GM19035 (cell line): ENCODE measurements around the gene VAT1L.
A peak's percentile ranks its signal among the peaks of the same experiment; 100 is the strongest.

ENCODE experiments used
- ATAC-seq: cut with Tn5 transposase; IDR thresholded peaks from one replicate; pipeline ENCODE4 v1.9.1; 2021; ENCODE audit not compliant: unreplicated experiment

VAT1L gene

DNA sequence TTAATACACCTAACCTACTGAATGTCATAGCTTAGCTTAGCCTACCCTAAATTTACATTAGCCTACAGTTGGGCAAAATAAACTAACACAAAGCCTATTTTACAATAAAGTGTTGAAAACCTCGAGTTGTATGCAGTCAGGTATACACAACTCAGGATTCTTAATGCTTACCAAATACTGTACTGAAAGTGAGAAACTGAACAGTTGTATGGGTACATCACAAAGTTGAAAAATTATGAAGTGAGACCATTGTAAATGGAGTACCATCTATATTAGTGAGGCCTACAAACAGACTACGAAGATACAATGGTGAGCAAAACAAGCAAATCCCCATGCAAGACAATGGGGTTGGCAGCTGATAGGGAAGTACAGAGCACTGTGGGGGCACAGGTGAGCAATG is 79.7 kb downstream of the VAT1L start:
- ATAC-seq: peak; percentile 32

DNA sequence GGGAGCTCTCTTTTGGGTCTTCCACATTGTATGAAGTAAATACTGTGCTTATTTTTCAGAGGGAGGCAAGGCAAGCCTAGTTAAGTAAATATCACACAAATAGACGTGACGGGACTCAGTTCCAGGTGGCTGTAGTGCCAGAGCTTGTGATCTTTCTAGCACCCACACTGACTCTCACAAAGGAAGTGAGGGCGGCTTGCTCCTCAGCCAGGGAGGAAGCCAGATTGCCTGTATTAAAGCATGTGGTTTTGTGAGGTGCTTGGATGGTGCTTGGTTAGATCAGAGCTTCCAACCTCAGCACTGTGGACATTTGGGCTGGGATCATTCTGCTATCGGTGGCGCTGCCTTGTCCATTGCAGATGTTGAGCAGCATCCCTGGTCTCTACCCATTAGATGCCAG is 80.1 kb downstream of the VAT1L start:
- peak; percentile 80 for ATAC-seq

DNA sequence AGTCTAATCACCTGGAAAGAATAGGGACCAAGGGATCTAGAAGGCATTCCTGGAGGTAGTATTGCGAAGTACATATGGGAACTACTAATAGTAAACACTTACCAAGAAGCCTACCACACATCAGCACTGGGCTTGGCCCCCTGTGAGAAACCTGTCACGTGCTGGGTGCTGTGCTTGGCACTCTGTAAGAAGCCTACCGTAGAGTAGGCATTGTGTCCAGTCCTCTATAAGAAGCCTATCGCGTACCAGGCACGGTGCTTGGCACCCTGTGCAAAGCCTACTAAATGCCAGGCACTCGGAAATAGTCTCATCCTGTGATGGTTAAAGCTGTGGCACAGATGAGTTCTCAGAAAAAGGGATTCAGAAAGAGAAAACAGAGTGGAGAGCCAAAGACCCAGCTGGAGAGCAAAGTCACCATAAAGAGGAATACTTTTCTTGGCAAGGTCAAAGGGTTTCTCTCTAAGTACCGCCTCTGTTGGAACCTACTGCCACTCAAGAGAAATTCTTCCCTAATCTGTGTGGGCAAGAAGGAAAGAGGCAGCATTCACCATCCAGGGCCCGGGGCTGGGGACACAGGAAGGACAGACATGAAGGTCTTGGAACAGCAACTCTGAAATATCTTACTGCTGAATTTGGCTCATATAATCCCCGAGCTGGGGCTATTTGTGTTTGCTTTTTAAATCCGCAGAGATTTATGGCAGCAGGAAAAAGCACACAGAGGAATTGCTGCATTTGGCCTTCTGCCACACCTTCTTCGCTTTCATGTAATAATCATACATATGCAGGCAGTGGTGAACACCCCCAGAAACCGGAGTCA is 81.8 kb downstream of the VAT1L start:
- ATAC-seq: no peak

DNA sequence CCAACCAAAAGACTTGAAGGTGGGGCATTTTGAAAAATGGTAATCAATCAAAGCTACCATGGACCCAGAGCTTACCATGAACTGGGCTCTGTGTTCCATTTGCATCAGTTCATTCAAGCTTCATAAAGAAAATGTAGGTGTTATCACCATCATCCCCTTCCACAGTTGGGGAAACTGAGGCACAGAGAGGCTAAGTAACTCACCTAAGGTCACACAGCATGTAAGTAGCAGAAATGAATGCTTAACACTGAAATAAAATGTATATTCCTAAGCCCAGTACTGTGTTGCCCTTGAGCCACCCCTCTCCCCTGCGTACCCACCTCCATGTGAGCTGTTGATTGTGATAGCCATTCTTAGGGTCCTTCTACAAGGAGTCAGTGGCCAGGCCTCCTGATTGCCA is 83.6 kb downstream of the VAT1L start:
- no peak for ATAC-seq

DNA sequence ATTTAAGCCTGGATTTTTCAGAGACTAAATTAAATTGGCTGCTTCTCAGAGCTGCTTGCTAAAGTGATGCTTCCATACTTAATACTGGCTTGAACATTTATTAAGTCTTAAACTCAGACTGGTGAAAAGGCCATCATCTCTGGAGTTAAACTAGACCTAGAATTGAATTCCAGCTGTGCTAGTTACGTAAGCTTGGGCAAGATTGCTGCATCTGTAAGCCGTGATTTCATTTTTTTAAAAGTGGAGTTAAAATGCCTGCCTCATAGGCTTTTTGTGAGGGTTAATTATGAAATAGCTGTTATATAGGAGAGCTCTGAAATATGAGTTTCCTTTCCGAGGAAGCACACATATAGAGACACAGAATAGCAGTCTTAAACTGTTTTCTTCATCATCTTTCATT is 84.7 kb downstream of the VAT1L start:
- ATAC-seq: no peak

DNA sequence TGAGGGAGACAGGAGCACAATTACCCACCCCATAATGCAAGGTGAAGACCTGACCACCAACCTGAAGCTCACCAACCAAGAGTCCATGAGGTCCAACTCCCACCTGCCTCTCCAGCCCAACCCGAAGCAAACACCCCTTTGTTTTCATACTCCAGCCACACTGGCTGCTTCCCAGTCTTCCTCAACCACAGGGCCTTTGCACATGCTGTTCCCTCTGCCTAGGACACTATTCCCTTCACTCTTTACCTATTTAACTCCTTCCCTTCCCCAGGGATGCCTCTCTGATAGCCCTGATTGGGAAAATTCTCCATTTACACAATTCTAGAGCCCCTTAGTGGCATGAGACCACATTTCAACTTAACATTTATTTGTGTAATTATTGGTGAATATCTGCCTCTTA is 86.0 kb downstream of the VAT1L start:
- ATAC-seq: no peak

DNA sequence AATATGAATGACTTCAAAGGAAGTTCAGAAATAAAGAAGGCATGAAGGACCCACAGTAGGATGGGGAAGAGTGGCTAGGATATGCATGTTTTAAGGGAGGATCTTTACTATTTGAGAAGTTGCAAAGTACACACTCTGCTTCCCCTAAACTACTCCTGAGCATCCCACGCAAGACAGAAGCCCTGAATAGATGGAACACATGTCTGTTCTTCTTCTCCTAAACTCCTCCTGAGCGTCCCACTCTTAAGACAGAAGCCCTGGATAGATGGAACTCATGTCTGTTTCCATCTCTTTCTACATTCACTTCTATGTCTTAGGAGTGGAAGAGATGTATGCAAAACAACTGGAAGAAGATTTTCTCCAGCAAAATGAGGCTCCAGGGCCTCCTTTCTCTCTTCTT is 88.4 kb downstream of the VAT1L start:
- ATAC-seq: no peak

DNA sequence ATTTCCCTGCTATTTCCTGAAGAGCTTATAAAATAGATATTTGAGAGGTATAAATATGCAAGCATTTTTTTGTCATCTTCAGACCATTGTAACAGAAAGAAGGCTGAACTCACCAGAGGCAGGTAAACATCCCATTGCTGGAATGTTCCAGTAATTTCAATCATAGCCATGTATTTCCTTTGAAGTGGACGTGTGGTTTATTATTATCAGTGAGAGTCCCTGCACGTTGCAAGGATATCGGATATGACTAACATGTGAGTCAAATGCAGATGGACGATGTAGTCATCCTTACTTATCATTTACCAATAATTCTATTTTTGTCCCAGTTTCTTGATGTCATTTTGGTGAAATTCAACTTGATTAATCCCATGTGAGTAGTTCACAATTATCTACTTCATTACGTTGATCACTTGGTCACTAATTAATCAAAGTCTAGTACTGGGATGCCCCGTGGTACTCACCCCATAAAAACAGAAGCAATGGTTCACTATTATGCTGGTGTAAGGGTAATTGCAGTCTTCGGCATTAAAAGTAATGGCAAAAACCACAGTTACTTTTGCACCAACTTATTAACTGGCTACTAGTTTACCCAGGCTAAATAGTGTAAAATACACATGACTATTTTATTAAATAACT is 89.5 kb downstream of the VAT1L start:
- ATAC-seq: no peak

DNA sequence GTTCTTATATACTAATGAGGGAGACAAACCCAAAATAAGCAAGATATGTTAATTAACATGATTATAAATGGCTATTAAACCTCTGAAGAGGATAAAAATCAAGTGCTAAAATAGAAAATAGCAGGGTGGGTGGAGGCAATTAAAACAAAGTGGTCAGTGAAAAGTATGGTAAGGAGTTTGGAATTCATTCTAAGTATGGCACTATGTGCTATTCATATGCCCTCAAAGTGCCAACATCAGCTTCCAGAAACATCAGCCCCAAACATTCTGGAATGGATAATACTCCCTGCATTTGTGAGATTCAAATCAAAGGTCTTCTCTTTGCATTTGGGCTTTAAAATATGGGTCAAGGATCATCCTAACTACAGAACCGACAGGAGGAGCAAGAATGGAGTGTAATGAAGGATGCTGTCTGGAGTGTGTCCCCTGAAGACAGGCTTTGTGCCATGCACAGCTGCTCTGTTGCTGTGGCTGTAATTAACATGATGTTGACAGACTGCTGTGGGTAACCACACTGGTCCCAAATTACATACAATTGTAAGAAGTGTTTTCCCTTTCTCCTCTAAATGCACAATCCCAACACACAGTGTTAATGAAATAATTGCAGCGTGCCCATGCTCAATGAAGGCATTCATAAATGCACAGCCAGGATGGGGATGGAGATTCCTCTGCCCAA is 93.1 kb downstream of the VAT1L start:
- ATAC-seq: no peak

DNA sequence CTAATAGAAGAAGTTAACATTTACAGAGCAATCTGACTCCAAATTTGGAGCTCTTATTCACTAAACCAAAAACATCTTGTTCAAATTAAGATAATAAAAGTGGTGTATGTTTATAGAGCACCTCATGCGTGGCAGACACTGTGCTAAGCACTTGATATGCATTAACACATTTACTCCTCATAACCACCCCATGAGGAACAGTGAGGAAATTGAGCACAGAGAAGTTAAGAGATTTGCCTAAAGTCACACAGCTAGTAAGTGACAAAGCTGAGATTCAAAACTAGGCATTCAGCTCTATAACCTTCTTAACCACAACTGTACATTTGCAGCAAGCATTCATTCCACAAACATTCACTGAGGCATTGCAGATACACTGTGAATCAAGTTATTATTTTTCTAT is 94.0 kb downstream of the VAT1L start:
- ATAC-seq: no peak

DNA sequence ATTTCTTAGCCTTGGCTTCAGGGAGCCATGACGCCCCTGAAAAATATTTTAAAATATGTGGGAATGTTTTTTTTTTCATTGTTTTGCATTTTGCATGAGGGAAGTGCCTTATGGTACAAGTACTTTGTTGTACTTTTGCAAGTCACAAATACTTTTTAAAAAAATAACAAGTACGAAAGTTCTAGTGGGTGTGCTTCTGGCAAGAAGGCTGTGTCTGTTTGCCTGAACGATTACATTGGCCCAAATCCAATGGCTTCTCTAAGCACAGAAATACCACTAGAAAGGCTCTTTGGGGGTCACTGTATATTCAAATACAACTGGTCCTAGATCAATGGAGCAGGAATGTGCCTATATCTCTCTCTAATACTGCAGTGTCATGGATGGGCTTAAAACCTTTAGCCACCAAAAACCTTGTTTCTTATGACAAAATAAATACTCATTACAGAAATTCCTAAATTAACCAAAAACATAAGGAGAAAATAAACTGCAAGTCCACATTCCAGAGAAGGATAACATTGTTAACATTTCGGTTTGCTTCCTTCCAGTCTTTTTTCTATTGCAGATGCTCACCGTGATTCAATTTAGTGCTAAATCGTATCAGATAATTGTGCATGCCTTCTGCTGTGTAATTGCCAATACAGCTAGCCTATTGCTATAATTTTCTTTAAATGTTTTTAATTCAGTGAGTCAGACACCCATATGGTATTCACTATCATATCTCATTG is 97.4 kb downstream of the VAT1L start:
- no peak for ATAC-seq

DNA sequence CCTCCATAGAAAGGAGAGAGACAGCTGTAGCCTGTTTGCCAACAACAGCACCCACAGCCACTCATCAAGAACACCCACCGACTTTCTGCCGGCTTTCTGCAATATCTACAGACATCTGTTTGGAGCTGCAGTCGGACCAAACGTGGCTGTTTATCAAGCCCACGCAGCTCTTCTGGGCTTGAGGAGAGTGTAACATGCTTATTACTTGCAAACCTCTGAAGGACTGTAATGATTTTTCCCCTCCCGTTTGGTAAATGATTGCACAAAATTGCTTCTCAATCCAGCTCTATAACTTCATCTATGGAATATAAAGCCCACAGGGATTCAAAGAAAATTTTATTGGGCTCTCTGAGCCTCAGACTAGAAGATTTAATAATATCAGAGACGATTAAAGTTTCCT is 100.5 kb downstream of the VAT1L start:
- no peak for ATAC-seq

DNA sequence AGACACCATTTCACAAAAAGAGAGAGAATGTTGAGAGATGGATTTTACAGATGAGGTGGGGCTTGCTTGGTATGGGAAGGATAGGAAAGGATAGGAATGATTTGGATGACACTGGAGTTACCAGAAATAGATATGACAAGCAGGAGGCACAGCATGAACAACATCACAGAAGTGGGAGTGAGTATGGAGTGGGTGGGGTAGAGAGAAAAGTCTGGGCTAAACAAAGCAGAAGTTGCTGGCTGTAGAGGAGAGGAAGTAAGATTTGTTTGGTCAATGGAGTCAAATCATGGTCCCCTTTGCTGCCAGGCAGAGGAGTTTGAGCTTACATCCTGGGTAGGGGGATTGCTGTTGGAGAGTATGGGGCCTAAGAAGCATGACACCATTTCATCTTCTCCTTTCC is 101.7 kb downstream of the VAT1L start:
- no peak for ATAC-seq

DNA sequence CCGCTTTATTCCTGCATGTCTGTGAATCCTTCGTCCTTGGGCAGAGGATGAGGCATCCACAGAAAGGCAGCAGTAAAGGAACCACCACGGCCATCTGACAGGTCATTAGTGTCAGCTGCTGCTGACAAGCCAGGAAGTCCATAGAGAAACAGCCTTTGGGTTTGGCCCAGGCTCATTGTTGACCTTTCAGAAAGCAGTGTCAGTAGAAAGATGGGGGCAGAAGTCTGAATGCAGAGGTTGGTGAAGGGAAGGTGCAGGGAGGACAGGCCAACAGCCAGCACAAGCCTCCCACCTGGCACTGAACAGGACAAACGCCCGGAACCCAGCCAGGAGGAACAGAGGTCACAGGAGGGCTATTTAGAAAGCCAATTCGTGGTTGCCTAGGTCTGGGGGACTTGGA is 105.8 kb downstream of the VAT1L start:
- ATAC-seq: no peak

DNA sequence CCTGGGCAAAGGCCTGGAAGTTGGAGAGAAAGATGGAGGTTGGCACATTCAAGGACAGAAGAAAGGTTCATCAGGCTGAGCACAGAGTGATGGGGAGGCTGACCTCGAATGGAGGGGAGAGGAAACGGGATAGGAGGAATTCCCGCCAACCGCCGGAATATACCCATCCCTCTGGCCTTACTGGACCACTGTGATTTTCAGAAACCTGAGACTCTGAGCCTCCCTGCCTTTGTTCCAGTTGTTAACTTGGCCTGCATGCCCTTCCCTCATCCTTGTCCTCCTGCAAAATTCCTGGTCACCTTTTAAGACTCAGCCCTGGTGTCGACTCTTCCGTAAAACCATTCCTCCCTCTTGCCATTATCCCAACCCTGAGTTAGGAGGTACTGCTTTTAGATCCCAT is 107.6 kb downstream of the VAT1L start:
- no peak for ATAC-seq

DNA sequence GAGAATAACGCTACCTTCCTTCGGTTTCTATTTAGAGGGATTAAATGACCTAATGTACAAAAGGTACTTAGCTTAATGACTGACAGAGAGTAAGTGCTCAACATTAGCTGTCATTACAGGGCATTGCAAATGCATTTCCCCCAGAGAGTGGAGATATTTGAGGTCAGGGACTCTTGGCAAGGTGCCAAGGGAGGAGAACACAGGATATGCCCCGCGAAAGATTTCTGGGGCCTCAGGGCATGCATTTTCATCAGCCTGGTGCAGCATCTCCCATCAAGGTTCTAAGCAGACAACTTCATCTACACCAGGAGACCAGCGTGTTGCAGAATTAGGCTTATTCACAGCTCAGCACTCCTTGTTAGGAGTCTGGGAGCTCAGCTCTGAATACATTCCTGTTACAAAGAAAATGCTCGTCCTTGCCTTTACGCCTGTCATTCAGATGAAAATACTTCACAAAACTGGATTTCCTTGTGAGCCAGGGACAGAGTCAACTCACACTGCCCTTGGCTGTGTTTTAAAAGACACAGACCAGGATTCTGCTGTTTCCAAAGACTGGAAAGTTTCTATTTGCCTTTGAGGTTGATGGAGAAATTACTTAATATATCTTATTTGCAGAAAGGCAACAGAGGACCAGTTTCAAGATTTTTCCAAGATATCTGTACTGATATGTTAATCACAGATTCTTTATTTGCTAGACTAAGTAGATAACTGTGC is 108.2 kb downstream of the VAT1L start:
- no peak for ATAC-seq

DNA sequence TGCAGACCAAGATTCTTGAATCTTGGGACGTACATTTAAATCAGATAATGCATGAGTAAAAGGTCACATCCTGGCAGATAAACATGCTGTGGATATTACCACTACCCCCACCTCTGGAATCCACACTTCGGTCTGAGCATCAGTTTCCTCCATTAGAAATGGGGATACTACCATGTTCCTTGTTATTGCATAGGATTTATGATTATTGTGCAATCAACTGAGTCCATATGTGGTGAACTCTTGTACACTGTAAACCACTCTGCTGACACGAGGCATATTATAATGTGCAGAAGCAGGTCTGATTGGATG is 108.7 kb downstream of the VAT1L start:
- no peak for ATAC-seq

DNA sequence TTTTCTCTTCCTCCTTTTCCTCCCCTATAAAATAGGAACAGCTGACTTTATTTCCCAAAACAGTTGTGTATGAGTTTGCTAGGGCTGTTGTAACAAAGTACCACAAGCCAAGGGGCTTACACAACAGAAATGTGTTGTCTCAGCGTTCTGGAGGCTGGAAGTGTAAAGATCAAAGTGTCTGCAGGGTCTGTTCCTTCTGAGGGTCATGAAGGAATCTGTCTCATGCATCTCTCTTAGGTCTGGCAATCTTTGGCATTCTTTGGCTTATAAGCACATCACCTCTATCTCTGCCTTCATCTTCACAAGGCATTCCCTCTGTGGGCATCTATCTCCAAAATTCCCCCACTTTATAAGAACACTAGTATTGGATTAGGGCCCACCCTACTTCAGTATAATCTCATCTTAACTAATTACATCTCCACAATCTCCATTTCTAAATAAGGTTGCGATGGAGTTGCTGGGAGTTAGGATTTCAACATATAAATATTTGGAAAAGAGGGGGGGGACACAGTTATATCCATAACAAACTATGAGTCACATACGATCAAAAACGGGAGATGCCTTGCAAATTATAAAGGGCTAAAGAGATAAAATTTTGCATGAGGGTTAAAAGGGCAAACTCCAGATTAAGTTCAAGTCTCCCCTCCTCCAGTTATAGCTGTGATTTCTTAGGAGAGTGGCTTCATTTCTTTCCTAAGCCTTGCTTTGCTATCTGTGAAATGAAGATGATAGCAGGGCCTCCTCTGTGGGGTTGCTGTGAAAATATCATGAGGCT is 109.7 kb downstream of the VAT1L start:
- no peak for ATAC-seq

DNA sequence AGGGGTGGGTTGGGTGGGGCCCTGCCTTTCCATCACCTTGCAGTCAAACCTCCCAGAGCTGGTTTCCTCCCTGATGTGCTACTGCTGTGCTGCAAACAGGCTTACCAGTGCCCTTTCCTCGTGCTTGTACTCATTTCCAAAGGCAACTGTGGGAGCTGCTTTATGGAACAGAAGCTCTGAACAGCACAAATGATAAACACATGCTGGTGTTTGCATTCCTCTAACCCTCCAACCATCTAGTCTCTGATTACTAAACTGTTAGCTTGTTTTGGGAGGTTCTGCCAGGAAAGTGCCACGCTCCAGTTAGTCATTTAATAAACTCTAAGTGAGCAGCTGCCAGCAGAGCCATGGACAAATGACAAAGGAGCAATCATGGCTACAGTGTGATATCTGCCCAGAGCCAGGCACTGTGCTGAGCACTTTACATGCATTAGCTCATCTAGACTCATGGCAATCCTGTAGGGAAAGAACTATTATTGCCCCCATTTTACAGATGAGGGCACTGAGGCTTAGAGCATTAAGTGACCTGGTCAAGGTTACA is 110.4 kb downstream of the VAT1L start:
- no peak for ATAC-seq

DNA sequence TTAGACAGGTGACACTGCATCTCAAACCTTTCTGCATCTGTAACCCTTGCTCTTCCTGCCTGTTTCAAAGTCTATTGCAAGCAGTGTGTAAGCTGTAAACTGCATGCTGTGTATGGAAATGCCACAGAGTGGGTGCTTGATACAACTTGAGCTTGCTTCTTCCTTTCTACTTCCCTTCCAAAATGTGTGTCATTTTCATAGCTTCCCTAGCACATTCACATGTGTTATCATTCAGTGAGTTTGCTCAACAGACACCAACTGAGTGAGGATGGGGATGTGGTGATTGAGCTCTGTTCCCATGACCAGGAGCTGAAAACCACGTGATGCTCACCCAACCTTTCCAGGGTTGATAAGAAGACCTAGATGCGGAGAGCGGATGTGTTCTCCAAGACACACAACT is 111.1 kb downstream of the VAT1L start:
- ATAC-seq: no peak
